NOMO-1 treated with DMSO at 0.1 percent for 48 hours (cell line): ENCODE data around the gene DYNC2LI1.

ENCODE experiments used
- DNase-seq: peaks from one replicate; lab custom pipeline; 2025; ENCODE audit not compliant: unreplicated experiment; lab: John Stamatoyannopoulos, UW

DYNC2LI1 gene

DNA sequence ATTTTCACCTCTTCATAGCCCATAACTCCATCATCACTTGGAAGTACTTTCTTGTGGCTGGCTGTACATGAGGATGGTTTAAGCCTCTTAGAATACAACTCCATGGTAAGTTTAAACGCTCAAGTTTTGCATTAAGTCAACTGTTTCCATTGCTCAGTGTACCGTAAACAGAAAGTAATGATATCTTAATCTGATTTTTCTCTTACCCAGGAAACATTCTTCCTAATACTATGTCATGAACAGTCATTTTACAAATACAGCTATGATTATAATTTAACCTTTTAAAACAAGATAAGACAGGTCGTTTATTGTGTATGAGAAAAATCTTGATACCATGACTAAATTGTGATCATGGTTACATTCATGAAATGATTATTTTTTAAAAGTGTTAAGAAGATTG lies 11.6 kb upstream of the DYNC2LI1 start:
- DNase-seq, result no peak

- DNase-seq, result no peak
These were observed 10.7 kb upstream of the DYNC2LI1 start for GRCh38 chr2:43763091-43763490.

- DNase-seq, result no peak
These were observed 9.6 kb upstream of the DYNC2LI1 start for GRCh38 chr2:43764086-43764705.

- no peak for DNase-seq
These were observed 7.8 kb upstream of the DYNC2LI1 start for GRCh38 chr2:43766006-43766405.

- no peak for DNase-seq
These were observed 778 bp downstream of the DYNC2LI1 start for GRCh38 chr2:43774617-43775016.

- DNase-seq, result no peak
These were observed 2.5 kb downstream of the DYNC2LI1 start for GRCh38 chr2:43776324-43776723.

DNA sequence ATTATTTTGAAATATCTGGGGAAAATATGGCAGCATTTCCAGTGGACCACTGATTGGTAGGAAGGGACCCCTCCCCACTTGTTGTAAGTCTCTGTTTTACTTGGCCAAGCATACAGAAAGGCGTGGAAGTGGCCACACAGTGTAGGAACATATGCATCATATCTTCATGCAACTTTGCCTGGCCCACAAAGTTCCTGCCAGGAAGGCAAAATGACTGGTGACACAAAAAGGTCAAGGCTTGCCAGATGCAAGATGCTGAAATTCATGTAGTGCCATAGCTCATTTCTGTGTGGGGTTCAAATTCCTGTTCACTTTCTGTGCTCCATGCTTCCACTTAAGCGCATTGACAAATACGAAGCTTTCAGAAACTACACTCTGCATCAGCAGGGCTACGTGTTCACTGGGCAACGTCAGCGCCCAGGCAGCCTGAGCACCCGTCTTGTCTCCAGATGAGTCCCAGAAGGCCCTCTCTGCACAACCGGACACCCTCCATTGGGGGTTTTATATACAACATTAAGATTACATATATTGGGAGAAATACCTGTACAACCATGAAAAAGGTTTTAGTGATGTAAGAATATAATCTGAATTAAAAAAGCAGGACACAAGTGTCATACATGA lies 3.6 kb downstream of the DYNC2LI1 start:
- DNase-seq, result no peak

- DNase-seq, result no peak
These were observed 4.4 kb downstream of the DYNC2LI1 start for GRCh38 chr2:43778233-43778632.

- no peak for DNase-seq
These were observed 14.1 kb downstream of the DYNC2LI1 start for GRCh38 chr2:43787895-43788294.

DNA sequence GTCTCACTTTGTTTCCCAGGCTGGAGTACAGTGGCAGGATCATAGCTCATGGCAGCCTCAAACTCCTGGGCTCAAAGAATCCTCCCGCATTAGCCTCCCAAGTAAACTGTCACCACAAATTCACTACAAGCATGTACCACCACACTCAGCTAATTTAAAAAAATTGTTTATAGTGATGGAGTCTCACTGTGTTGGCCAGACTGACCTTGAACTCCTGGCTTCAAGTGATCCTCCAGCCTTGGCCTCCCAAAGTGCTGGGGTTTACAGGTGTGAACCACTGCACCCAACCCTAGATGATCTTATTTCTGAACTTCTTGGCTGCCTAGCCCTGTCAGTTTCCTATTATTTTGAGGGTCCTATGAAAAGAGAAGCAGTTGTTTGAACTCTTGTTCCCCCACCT lies 14.8 kb downstream of the DYNC2LI1 start:
- DNase-seq, result no peak

DNA sequence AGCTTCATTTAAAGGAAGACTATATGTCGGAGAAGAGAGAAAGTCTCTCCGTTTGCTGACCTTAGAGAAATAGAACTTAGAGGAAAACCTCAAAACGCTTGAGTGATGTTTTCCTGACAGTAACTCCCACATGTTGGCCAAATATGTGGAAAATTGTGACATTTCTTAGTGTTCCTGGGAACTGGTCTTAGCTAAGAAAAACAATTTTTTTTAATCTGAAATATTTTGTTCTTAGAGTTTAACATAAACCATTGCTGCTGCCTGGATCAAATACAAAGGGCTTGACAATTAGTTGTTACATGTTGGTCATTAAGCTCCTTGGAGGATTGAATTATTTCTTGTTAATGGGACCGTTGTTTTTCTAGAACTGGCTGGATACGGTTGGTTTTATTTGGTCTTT lies 16.3 kb downstream of the DYNC2LI1 start:
- no peak for DNase-seq

DNA sequence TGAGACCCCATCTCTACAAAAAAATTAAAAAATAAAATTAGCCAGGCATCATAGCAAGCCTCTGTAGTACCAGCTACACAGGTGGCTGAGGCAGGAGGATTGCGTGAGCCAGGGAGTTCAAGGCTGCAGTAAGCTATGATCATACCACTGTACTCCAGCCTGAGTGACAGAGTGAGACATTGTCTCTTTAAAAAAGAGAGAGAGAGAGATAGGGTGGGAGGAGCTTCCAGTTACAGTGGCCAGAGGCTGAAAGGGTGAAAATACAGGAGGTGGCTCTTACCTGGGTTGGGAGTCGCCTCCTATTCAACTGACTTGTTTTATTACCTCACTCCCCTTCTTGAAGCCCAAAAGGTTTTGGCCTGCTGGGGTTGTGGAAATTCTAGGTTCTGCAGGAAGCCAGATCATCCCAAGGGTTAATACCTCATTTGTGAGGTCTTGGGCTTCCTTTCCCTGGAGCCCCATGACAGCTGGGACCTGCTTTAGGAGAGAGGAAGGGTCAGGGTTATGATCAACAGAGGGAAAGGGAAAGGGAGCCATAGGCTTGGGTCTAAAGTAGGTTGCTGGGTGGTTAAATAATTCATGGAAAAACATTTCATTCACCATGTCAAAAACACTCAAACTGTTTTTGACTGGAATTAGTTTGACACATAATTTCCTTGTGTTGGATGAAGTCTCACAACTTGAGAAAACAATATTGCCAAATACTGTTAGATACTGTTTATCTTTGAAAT lies 17.4 kb downstream of the DYNC2LI1 start:
- no peak for DNase-seq

DNA sequence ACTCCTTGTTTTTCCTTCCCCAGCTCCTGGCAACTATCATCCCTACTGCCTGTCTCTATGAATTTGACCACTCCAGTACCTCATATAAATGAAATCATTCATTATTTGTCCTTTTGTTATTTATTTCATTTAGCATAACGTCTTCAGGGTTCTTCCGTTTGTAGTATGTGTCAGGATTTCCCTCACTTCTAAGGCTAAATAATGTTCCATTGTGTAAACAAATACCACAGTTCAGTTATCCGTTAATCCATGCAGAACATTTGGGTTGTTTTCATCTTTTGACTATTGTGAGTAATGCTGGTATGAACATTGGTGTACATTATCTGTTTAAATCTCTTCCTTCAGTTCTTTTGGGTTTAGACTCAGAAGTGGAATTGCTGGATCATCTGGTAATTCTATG lies 18.8 kb downstream of the DYNC2LI1 start:
- no peak for DNase-seq

DNA sequence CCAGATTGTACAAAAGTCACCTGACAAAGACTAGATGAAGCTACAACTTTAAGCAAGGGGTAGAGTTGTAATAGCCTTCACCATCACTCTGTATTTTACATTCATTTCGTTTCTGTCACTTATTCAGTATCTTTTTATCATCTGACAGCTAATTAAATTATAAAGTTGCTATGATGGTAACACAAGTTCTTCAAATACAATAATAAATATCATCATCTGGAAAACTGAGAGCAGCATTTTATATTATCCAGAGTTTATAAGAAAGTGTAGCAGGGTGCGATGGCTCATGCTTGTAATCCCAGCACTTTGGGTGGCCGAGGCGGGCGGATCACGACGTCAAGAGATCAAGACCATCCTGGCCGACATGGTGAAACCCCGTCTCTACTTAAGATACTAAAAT lies 21.1 kb downstream of the DYNC2LI1 start:
- no peak for DNase-seq

- DNase-seq, result no peak
These were observed 22.4 kb downstream of the DYNC2LI1 start for GRCh38 chr2:43796206-43796605.

- DNase-seq, result no peak
These were observed 24.5 kb downstream of the DYNC2LI1 start for GRCh38 chr2:43798300-43798699.

- no peak for DNase-seq
These were observed 27.1 kb downstream of the DYNC2LI1 start for GRCh38 chr2:43800894-43801293.

DNA sequence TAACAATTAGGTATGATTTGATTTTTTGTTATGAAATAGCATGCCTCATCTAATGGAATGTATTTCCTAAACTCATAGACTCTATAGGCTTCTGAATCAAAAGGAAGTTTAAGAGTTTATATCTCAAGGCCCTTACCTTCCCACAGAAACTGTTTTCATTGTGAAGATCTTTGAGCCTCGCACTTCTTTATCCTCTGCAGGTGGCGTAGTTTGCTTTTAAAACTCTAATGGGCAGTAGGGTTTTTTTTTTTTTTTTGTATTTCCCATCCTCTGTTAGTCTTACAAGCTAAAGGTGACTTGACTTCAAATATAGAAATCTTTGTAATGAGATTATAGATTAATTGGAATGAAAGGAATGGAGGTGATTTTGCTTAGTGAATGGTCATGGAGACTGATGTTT lies 28.3 kb downstream of the DYNC2LI1 start:
- no peak for DNase-seq

GRCh38 chr2:43803113-43803512 lies 29.3 kb downstream of the DYNC2LI1 start:
- DNase-seq, result no peak

DNA sequence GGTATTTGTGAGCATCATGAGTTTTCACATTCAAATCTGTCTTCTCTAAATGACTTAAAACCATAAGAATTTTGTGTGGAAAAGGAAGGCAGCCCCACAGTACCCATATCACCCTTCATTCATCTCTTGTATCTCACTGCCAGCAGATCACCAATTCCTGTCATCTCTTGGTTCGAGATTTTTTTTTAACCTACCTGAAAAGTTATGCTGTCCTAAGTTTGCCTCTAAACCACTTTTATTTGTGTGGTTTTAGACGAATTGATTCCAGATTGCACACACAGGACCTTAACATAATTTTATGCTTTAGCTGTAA lies 32.8 kb downstream of the DYNC2LI1 start:
- DNase-seq, result no peak

DNA sequence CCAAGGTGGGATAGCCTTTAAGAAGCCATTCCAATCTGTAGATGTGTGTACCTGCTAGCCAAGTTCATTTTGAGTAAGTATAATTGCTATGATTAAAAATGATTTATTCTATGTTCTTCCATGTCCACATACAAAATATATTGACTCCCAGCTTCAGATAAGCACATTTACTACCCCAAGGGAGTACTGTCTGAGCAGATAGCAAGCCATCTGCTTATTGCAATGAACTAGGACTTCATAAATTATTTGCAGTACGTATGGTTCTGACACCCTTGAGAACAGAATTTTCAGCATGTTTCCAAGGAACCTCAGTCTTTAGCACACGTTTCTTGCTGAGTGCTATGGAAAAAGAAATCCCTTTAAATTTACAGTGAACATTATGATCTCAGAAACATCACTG lies 36.6 kb downstream of the DYNC2LI1 start:
- DNase-seq, result no peak

DNA sequence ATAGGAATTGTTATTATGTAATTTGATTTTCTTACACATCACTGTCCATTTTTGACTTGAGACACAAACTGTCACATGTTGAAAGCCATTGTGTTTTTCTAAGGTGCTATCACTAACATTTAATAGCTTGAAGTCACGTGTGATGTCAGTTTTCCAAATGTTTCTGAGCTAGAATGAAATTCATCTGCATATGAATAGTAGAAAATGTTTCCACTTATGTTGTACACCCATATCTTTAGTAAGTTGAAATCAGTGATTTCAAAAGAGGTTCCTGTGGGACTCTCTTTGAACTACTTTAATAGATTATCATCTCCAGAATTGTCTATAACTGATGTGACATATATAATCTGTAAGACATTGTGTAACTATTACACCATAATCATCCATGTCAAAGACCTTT lies 37.0 kb downstream of the DYNC2LI1 start:
- no peak for DNase-seq

GRCh38 chr2:43812006-43812405 lies 38.2 kb downstream of the DYNC2LI1 start:
- no peak for DNase-seq
